Spleen (tissue), 11 donors: ENCODE results near the gene TCTA. TPM values are rescaled to one million over a fixed set of nuclear protein-coding genes. Genes with fewer than 3 reads are reported as not detected.

ENCODE experiments used
- DNase-seq: peaks from one replicate; pipeline ENCODE4 v3.0.0-alpha.2; 2020
- H3K27ac ChIP-seq, 8 donors: fragments of 200-600 bp; sonication (generic) in 7 of 8; 1 replicate in 4 of 8; 2 replicates in 4 of 8; pipeline versions ENCODE4 v1.5.0 to v1.8.0; 2016 to 2021; ENCODE audit warnings: inconsistent platforms in 4 of 8, mild to moderate bottlenecking in 4 of 8, moderate library complexity in 1 of 8
- H3K27me3 ChIP-seq, 7 donors: fragments of 200-600 bp; sonication (generic) in 6 of 7; replicated peaks in 1 of 7; 1 replicate in 4 of 7; 2 replicates in 3 of 7; pipeline versions ENCODE4 v1.5.0 to v1.8.0; 2016 to 2021; ENCODE audit warnings: inconsistent platforms in 3 of 7, mild to moderate bottlenecking in 1 of 7
- H3K36me3 ChIP-seq, 6 donors: fragments of 200-600 bp; sonication (generic) in 5 of 6; 1 replicate in 4 of 6; 2 replicates in 2 of 6; pipeline versions ENCODE4 v1.5.0 to v1.8.0; 2016 to 2021; ENCODE audit warnings: inconsistent platforms in 2 of 6
- H3K4me1 ChIP-seq, 6 donors: fragments of 200-600 bp; sonication (generic) in 5 of 6; 1 replicate in 3 of 6; 2 replicates in 3 of 6; pipeline versions ENCODE4 v1.5.0 to v1.8.0; 2016 to 2021; ENCODE audit warnings: inconsistent platforms in 3 of 6
- H3K4me3 ChIP-seq, 8 donors: fragments of 200-600 bp; sonication (generic) in 7 of 8; 1 replicate in 4 of 8; 2 replicates in 4 of 8; pipeline versions ENCODE4 v1.5.0 to v1.8.0; 2016 to 2021; ENCODE audit warnings: inconsistent platforms in 4 of 8, mild to moderate bottlenecking in 4 of 8, moderate library complexity in 2 of 8
- H3K9me3 ChIP-seq, 8 donors: fragments of 200-600 bp; sonication (generic) in 7 of 8; 1 replicate in 4 of 8; 2 replicates in 4 of 8; pipeline versions ENCODE4 v1.5.0 to v1.8.0; 2016 to 2021; ENCODE audit warnings: inconsistent platforms in 4 of 8
- POLR2A ChIP-seq, 3 donors: fragments of 450-650 bp; IDR thresholded peaks; one replicate each; pipeline ENCODE4 v1.5.1; 2017; ENCODE audit warnings: antibody characterized with exemption in 3 of 3, mild to moderate bottlenecking in 1 of 3
- POLR2AphosphoS5 ChIP-seq, 3 donors: sonication (generic); formaldehyde crosslinking; IDR thresholded peaks; one replicate each; pipeline ENCODE4 v1.5.1; 2017; ENCODE audit warnings: antibody characterized with exemption in 3 of 3
- WGBS, 5 donors: extraction: QIAGEN DNeasy Blood & Tissue Kit in 3 of 5; methylation state at CpG; one replicate each; pipeline versions ENCODE4 v1.1.5 to v1.1.7; 2013 to 2018; 5-methylcytosine and 5-hydroxymethylcytosine counted together
- intact Hi-C: fragments of 100-400 bp; cut with DNase I; formaldehyde crosslinking; loops from one replicate; pipeline ENCODE4 v1.15.0; 2023; ENCODE audit warnings: low total_unique reads
- polyA plus RNA-seq, 3 donors: library from polyadenylated mRNA; stranded (reverse); fragments of 200-250 nt; gene quantifications; one replicate each; pipeline ENCODE4 v1.2.1, GENCODE V29; 2013
- total RNA-seq, 7 donors: library from RNA; depleted of rRNA in 3 of 7; stranded (reverse); fragments of >200 nt in 3 of 7; fragmentation: NEBNext Ultra II Directional in 4 of 7; extraction: Animal tissue kit (Norgen Biotek cat#: 25700) in 4 of 7; gene quantifications; one replicate each; pipeline versions ENCODE4 v1.1.0 to v1.2.1, GENCODE V29; 2016 to 2021
- TF ChIP-seq, protein P1 (sequence below), 11 experiments: fragments of 200-600 bp in 7 of 11; fragments of 450-650 bp in 4 of 11; sonication (generic) in 4 of 11; IDR thresholded peaks in 8 of 11; conservative IDR thresholded peaks in 3 of 11; 1 replicate in 7 of 11; 2 replicates in 4 of 11; pipeline versions ENCODE4 v1.4.0 to v1.8.0; 2016 to 2021; ENCODE audit warnings: antibody characterized with exemption in 11 of 11, inconsistent platforms in 4 of 11, mild to moderate bottlenecking in 1 of 11
- donor health status: healthy with polysubstance abuse.
- donor health status: DM: no; HTN: no; CAD: no; lungs with moderate emphysema.
- donor health status: DM: no; HTN: no; CAD: no.
- donor health status: Bipolar disorder and iron deficiency.
- donor health status: healthy.
- donor health status: DM: no; HTN: no; CAD: no.
- donor health status: DM: yes; HTN: yes; CAD: no.

Gene TCTA
- total and polyA plus RNA-seq, 10 donors, result 18.2 to 39.4 (median 27.8) TPM

DNA sequence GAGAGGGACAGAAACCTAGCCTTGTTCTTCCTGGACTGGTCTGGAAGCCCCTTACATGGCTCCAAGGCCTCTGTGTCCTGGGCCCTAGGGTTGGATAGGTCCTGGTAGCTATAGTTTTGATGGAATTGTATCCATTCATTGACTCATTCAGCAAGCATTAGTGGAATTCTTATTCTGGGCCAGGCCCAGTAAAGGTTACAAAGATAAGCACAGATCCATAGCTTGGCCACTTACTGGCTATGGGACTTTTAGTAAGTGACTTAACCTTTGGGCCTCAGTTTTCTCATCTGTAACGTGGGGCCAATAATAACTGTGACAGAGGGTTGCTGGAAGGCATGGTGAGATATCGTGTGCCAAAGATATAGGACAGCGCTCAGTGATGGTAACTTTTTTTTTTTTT lies 44.2 kb downstream of the TCTA start:
- no peak overlapping the region for H3K27ac ChIP-seq
- H3K36me3 ChIP-seq, result no peaks in the 10 kb centered on the region
- no peaks in the 10 kb centered on the region for H3K27me3 ChIP-seq
- no peaks in the 10 kb centered on the region for H3K4me1 ChIP-seq
- TF ChIP-seq POLR2AphosphoS5 (IDR thresholded peaks at IDR 0.05), result no peak
- TF ChIP-seq POLR2A (IDR thresholded peaks at IDR 0.05), result no peak
- TF ChIP-seq, protein P1, sequence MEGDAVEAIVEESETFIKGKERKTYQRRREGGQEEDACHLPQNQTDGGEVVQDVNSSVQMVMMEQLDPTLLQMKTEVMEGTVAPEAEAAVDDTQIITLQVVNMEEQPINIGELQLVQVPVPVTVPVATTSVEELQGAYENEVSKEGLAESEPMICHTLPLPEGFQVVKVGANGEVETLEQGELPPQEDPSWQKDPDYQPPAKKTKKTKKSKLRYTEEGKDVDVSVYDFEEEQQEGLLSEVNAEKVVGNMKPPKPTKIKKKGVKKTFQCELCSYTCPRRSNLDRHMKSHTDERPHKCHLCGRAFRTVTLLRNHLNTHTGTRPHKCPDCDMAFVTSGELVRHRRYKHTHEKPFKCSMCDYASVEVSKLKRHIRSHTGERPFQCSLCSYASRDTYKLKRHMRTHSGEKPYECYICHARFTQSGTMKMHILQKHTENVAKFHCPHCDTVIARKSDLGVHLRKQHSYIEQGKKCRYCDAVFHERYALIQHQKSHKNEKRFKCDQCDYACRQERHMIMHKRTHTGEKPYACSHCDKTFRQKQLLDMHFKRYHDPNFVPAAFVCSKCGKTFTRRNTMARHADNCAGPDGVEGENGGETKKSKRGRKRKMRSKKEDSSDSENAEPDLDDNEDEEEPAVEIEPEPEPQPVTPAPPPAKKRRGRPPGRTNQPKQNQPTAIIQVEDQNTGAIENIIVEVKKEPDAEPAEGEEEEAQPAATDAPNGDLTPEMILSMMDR (IDR thresholded peaks at IDR 0.05 in 8 of 11, conservative IDR thresholded peaks at IDR 0.05 in 3 of 11), result no peak
- no peak for DNase-seq
- intact Hi-C loops, result no loop called here
- no peak overlapping the region for H3K4me3 ChIP-seq
- H3K9me3 ChIP-seq, result no peaks in the 10 kb centered on the region
- WGBS, 5 donors, result 45 to 95% (median 92%) methylated on average over 3 of the region's 3 CpGs

DNA sequence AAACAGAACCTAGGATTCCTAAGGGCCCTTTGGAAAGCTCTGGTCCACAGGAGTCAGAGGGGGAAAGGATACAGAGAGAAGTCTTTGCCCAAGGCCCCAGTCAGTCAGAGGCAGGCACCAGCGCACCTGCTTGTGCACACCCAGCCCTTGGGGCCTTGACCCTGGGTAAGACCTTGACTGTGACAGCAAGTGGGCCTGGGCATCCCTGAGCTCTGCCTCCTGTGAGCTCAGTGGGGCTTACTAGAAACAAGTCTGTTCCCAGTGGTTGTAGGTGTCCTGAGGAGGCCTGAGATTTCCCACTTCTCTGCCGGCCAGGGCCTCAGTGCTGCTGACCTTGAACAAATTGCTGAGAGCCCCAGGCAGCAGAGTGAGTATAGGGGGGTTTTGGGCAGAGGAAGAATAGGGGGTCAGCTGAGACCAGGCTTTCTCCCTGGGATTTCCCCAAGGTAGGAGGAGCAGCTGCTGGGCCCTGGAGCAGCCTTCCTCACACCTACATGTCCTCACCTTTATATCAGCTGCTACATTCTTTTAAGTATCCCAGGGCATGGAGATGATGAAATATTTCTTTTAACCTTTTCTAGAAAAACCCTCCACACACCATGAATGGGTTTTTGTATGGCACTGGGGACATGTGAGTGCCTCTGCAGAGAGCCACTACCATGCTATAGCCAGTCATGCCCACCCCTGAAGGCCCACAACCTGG lies 48.1 kb downstream of the TCTA start:
- 67 to 87% (median 81%) methylated on average over 1 to 2 of the region's 2 CpGs for WGBS, 5 donors
- Histone ChIP-seq H3K4me3 (no peak overlapping the region), H3K36me3 (no peaks in the 10 kb centered on the region), H3K4me1 (peaks cover 0 to 2% (median 0%) of the 10 kb centered on the region in 6 donors), H3K27me3 (no peaks in the 10 kb centered on the region), H3K9me3 (no peaks in the 10 kb centered on the region), H3K27ac (no peak overlapping the region)
- no peak for DNase-seq
- intact Hi-C loops, result no loop called here
- TF ChIP-seq, protein P1 (IDR thresholded peaks at IDR 0.05 in 8 of 11, conservative IDR thresholded peaks at IDR 0.05 in 3 of 11), result no peak
- TF ChIP-seq POLR2A (IDR thresholded peaks at IDR 0.05), result no peak
- TF ChIP-seq POLR2AphosphoS5 (IDR thresholded peaks at IDR 0.05), result no peak

DNA sequence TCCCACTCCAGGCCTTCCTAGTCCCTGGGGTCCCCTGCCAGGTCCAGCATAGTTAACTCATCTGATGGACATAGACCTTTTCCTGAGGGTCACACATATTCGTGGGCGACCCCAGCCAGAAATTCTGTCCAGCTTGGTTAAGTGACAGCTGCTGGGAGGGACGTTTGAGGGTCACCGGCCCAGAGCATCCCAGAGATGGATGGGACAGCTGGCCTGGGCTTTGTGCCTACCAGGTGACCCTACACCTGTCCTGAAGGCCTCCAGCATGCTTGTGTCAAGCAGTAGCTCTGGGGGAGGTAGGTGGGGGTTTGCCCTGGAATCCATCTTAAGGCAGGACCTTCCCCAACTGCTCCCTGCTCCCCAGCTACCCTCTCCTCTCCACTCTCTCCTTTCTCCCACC lies 48.7 kb downstream of the TCTA start:
- peak overlapping the region in 2 of 8 donors; percentile 13 to 37 for H3K27ac ChIP-seq
- intact Hi-C loops, result no loop called here
- 81 to 93% (median 88%) methylated on average over 3 to 4 of the region's 4 CpGs for WGBS, 5 donors

More for the DNA sequence above, 48.7 kb downstream of the TCTA start:
- TF ChIP-seq POLR2A (IDR thresholded peaks at IDR 0.05) (no peak), POLR2AphosphoS5 (IDR thresholded peaks at IDR 0.05) (no peak)
- TF ChIP-seq, protein P1 (IDR thresholded peaks at IDR 0.05 in 8 of 11, conservative IDR thresholded peaks at IDR 0.05 in 3 of 11), result no peak
- H3K4me1 ChIP-seq, result peaks cover 0 to 7% (median 0%) of the 10 kb centered on the region in 6 donors
- H3K27me3 ChIP-seq, result no peaks in the 10 kb centered on the region
- no peak for DNase-seq
- H3K4me3 ChIP-seq, result no peak overlapping the region
- no peaks in the 10 kb centered on the region for H3K9me3 ChIP-seq
- H3K36me3 ChIP-seq, result no peaks in the 10 kb centered on the region
